ENCODE data around the gene PSME3IP1.
"Not testable (repeated sequence)": the region's sequence is repeated elsewhere in the genome, so short reads cannot be mapped to it uniquely, and the experiment has no call there.

Gene PSME3IP1, protein sequence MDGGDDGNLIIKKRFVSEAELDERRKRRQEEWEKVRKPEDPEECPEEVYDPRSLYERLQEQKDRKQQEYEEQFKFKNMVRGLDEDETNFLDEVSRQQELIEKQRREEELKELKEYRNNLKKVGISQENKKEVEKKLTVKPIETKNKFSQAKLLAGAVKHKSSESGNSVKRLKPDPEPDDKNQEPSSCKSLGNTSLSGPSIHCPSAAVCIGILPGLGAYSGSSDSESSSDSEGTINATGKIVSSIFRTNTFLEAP

DNA sequence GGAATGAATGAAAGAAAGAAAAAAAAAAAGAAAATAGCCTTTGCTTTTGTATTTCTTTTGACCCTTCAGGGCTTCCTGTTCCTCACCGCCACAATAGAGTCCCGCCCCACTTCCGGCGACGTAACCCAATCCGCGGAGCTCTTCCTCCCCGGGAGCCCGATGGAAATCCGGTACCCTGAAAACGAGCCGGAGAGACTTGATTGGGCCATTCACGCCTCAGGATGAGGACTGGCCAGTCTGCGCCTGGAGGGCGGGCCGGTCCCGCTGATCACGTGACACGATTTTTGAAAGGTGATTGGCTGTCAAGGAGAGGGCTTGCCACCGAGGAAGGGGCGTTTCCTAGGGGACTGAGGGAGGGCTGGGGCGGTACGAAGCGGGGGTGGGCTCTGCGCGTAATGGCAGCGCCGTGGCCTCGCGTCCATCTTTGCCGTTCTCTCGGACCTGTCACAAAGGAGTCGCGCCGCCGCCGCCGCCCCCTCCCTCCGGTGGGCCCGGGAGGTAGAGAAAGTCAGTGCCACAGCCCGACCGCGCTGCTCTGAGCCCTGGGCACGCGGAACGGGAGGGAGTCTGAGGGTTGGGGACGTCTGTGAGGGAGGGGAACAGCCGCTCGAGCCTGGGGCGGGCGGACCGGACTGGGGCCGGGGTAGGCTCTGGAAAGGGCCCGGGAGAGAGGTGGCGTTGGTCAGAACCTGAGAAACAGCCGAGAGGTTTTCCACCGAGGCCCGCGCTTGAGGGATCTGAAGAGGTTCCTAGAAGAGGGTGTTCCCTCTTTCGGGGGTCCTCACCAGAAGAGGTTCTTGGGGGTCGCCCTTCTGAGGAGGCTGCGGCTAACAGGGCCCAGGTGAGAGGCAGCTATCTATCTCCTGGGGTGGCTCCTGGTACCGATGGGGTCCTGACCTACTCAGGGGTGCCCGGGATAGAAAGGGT is at the start of gene PSME3IP1, which contains the start of gene RSPRY1:
Gene PSME3IP1 (minus strand): TSS at position 95 of the 927 bp plus-strand sequence. CDS start 12,185 bp downstream, outside the sequence.
Gene RSPRY1 (plus strand): TSS at position 385 of the 927 bp plus-strand sequence. CDS start 18,330 bp downstream, outside the sequence.
- peak; percentile 95 for DNase-seq

DNA sequence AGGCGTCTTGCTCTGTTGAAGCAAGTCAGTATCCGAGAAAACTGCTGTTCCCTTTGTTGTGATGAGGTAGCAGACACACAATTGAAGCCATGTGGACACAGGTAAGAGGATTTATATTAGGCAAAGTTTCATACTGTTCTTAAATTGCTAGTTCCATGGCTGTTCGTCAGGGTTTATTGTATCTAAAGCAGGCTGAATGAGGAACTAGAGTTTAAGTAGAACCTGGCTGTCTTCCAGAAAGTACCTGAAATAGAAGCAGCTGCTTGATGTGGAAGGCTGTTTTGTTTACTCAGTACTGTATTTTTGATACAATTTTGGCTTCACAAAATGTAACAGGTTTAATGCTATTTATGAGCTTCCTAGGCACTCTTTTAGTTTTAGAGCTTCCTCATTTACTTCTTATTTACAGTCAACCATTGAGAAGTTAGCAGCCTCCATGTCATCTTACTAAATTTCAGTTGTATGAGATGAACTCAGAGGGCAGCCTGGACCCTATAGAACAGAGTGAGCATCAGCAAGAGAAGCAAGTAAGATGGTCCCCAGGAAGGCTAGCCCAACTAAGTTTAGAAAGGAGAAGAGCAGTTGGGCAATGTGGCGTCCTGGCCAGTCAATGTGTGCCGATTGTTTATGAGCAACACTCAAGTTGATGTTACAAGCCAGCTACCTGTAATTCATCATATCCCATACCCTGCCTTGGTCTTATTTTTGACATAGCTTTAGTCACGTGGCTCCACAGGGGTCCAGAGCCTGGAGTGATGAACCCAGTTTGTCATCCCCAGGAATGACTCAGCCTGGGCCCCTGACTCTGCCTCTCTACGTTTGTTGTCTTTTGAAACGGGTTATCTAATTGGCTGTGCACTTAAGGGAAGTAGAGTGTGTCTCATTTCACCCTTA is 49.5 kb upstream of the PSME3IP1 start:
- no peak for DNase-seq

DNA sequence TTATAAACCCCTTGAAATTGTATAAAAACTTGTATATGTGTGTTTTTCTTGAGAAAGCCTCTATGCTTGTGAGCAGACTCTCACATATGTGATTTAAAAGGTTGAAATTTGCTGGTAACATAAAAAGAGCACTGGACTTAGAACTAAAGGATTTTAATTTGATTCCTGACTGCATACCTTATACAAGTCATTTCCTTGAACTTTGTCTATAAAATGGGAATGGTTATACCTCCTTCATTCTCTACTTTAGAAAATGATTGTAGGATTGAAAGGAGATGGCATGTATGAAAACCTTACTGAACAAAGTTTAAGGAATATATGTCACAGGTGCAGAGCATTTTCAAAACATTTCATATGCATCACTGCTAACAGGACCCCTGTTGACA is 48.9 kb upstream of the PSME3IP1 start:
- no peak for DNase-seq

DNA sequence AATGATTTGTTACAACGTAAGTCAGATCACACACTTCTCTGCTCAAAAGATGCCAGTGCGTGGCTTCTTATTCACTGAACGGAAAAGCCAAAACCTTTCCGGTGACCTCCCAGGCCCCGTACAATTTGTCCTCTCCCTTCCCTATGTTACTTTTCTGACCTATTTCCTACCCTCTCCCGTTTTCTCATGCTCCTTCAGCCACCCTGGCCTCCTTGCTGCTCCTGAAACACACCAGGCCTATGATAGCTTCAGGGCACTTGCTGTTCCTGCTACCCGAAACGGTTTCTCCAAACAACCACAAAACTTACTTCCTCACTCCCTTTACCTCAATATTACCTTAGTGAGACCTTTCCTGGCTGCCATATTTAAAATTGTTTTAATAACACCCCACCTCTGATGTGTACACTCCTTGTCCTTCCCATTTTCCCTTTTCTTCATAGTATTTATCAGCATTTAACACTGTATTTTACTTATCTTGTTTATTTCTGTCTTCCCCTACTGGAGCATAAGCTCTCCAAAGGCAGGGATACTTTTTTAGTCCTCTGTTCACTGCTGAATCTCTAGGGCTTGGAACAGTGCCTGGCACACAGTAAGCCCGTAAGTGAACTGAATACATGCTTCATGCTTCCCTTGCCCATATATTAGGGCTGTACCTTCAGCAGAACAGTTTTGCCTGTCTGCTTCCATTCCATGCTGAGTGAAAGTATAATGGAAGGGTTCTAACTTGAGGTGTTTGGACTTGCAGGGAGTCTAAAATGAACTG is 48.3 kb upstream of the PSME3IP1 start:
- DNase-seq = no peak

DNA sequence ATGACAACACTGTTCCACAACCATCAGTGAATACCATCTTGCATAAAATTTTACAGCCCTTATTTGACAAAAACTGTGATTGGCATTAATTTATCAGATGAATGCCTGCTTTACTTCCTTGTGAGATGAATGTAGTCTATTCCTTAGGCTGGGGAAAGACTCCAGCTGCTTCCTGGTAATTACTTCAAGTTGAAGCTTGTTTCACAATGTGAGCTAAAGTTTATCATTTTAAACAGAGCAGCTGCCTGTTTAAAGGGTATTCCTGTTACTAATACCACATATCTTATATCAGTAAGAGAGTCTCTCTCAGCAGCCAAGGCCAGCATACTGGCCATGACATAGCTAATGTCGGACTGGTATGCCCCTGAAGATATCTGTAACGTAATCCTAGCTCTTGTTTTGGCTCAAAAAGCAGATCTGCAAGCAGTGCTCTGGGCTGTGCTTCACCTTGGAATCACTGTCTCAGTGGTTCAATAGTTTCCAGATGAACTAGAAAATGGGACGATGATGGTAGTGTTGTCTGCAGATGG is 46.0 kb upstream of the PSME3IP1 start:
- no peak for DNase-seq

DNA sequence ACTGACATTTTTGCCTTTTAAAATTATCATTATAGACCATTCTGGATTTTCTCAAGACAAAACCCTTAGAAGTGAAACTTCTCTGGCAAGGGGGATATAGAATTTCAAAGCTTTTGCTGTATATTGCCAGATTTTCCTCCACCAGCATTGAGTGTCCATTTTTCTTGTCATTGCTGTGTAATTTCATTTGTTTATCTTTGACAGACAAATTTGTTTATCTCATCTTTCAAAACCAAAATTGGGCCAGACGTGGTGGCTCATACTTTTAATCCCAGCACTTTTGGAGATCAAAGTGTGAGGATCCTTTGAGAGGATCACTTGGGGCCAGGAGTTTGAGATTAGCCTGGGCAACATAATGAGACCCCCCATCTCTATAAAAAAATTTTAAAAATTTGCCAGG is 43.2 kb upstream of the PSME3IP1 start:
- DNase-seq = no peak

DNA sequence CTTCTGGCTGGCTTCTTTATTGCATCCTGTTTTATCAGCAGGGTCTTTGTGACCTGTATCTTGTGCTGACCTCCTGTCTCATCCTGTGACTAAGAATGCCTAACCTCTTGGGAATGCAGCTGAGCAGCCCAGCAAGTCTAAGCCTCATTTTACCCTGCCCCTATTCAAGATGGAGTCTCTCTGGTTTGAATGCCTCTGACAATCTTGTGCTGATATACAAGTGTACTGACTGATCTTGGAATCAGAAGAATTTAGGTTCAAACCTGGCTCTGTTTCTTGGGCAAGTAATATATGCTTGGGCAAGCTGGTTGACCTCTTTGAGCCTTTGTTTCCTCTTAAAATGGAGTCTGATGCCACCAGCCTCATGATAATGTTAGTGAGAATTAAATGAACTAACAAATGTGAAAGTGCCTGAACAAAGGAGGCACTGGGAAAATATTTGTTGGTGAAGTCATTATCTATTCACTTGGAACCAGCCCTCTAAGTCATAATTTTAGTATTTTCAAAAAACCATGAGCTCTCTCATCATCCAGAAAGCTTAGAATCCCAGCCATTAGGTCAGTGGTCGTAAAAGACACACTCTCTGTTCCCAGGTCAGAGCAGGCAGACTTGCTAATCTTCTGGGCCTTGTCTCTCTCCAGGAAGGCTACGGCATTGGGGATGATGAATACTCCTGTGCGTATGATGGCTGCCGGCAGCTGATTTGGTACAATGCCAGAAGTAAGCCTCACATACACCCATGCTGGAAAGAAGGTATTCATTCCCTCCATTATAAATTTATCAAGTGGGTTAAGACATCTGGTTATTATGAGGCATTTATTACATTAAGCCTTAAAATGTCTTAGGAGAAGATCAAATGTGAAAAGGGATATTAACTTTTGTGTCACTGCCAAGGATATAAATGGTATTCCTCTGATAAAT is 41.1 kb upstream of the PSME3IP1 start:
- DNase-seq = no peak

DNA sequence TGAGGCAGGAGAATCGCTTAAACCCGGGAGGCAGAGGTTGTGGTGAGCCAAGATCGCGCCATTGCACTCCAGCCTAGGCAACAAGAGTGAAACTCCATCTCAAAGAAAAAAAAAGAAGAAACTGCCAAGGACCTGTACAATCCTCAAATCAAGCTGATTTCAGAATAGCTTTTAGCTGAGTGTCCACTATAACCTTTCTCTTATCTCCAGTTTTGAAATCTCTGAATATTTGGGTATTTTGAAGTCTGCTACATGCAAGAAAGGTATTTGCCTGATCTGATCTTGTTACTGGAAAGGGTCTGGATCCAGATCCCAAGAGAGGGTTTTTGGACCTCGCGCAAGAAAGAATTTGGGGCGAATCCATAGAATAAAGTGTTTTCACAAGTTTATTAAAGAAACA is 40.1 kb upstream of the PSME3IP1 start:
- DNase-seq = no peak

DNA sequence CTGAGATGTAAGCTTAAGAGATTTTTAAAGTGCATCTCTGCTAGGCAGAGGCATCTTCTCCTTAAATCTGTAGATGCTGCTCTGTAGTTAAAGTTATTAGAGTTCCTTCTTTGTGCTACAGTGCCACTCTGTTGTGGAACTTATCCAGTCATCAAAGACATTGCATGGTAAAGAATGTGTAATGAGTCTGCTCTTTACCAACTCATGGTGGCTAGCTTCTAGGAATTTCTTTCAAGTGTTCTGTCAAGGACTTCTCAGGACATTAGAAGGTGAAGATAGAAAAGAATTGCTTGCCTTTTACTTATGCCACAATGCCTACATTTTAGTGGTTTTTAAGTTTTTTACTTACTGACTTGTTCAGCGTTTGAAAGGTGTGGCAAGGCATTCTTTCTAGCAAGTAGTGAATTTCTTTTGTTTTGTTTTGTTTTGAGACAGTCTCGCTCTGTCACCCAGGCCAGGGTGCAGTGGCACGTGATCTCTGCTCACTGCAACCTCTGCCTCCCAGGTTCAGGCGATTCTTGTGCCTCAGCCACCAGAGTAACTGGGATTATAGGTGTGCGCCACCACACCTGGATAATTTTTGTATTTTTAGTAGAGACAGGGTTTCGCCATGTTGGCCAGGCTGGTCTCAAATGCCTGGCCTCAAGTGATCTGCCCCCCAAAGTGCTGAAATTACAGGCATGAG is 39.0 kb upstream of the PSME3IP1 start:
- no peak for DNase-seq

DNA sequence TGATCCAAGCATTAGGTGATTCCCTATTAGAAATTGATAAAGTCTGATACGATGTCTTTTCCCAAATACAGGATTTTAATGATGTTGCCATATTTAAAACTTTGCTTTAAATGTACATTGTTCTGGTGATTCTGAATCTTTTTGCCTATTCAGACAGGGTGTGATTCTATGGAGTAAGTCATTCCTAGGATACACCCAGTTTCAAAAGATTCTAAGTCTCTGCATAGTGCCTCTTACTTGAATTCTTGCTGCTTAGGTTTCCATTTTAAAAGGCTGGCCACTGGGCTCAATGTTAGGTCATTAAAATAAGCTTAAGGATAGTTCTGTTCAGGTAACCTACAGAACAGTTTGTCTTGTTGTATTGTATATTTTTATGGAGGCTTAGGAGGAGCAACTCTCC is 37.2 kb upstream of the PSME3IP1 start:
- no peak for DNase-seq

DNA sequence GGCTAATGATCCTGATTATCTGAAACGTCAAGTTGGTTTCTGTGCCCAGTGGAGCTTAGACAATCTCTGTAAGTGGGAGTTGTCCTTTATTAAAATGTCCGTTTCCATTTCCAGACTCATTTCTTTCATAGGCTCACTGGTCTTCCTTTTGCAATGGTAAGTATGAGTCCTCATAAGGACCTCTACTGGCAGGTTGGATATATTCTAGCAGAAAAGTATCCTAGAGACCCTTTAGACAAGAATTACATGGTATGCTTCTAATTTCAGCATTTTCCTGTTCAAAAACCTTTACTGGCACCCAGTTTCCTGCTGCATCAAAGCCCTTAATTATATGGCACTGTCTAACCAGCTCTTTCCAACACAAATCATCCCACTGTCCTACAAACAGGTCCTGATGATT is 31.1 kb upstream of the PSME3IP1 start:
- DNase-seq = no peak

DNA sequence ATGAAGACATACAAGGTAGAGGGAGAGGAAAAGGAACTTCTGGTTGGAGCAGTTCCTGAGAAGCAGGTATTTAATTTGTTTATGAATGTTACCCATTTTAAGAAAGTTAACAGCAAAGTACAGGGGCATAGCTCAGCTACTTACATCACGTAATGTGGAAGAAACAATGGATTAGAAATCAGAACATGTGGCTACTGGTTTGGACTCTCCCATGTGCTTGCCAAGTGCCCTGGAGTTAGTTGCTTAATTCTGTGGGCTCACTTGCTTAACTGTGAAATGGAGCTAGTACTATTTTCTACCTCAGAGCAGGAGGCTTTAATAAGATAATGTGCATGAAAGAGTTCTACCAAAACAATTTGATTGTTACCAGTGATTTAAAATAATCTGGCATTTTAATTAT is 27.6 kb upstream of the PSME3IP1 start:
- no peak for DNase-seq

DNA sequence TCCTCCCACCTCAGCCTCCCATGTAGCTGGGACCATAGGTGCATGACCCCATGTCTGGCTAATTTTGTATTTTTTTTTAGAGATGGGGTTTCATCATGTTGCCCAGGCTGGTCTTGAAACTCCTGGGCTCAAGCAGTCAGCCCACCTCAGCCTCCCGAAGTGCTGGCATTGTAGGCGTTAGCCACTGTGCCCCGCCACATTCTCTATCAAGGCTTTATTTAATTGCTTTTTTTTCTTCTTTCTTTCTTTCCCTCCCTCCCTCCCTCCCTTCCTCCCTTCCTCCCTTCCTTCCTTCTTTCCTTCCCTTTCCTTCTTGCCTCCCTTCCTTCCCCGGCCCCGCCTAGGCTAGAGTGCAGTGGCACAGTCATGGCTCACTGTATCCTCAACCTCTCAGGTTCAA is 23.9 kb upstream of the PSME3IP1 start:
- DNase-seq = no peak

DNA sequence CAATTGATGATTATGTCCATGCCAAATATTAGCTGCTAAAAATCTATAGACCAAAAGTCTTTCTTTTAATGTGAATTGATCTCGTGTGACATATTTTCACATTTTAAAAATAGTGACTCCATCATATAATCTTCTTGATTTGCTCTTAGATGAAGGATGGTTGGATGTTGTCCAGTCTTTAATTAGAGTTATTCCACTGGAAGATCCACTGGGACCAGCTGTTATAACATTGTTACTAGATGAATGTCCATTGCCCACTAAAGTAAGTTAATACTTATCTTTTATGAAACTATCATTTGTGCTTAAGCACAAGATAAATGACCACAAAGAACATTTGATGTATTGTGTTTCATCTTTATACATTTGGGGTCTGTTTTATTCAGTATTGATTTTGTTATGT is 23.1 kb upstream of the PSME3IP1 start:
- DNase-seq = no peak

DNA sequence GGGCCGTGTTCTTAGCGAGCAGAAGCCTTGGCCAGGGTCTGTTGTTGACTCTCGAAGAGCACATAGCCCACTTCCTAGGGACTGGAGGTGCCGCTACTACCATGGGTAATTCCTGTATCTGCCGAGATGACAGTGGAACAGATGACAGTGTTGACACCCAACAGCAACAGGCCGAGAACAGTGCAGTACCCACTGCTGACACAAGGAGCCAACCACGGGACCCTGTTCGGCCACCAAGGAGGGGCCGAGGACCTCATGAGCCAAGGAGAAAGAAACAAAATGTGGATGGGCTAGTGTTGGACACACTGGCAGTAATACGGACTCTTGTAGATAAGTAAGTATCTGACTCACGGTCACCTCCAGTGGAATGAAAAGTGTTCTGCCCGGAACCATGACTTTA is 18.8 kb upstream of the PSME3IP1 start:
- no peak for DNase-seq

DNA sequence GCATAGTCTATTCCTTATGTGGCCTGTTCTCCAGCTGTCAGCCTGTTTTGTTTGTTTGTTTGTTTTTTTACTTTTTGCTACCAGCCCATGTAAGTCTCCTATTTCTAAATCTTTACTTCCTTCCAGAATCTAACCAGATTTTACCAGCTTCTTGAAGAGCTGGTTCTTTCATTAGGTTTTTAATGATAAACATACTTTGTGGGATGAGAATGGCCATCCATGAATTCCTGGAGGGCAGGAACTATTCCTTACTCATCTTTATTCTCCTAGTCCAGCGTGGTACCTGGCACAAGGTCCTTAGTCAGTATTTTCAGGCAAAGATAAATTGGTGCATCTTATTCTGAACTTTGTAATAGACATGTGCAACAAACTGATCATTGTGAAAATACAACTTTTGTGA is 17.6 kb upstream of the PSME3IP1 start:
- no peak for DNase-seq

DNA sequence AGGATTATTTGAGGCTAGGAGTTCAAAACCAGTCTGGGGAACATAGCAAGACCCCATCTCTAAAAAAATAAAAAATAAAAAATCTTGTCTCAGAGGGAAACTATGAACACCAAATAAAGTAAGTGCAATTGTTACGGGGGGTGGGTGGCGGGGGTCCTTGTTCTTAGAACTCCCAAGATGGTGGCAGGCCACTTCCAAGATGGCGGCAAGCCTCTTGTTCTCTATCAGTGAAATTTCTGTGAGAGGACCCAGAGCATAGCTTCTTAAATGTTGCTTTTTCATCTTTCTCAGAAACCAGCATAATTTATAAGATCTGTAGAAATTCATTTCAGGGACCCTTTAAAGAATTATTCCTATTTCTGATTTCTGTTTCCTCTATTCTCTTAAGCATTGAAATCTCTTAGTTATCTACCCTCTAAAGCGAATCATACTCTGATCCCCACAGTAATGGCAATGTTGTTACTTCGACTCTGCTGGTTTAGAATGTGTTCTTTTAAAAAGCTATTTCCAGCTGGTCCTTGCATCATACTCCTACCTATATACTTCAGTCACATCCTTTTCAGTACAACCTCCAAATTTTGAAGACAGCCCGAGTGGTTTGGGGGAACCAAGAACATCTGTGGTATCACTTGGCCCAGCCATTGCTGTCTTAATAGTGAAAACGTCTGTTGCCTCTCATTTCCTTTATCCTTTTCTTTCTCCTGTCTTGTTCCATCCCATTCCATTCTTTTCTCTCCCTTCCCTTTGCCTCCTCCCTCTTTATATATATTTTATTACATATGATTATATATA is 16.5 kb upstream of the PSME3IP1 start:
- no peak for DNase-seq

DNA sequence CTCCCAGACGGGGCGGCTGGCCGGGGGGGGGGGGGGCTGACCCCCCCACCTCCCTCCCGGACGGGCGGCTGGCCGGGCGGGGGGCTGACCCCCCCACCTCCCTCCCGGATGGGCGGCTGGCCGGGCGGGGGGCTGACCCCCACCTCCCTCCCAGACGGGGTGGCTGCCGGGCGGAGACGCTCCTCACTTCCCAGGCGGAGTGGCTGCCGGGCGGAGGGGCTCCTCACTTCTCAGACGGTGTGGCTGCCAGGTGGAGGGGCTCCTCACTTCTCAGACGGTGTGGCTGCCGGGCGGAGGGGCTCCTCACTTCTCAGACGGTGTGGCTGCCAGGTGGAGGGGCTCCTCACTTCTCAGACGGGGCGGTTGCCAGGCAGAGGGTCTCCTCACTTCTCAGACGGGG is 15.1 kb upstream of the PSME3IP1 start:
- DNase-seq = not testable (repeated sequence)

DNA sequence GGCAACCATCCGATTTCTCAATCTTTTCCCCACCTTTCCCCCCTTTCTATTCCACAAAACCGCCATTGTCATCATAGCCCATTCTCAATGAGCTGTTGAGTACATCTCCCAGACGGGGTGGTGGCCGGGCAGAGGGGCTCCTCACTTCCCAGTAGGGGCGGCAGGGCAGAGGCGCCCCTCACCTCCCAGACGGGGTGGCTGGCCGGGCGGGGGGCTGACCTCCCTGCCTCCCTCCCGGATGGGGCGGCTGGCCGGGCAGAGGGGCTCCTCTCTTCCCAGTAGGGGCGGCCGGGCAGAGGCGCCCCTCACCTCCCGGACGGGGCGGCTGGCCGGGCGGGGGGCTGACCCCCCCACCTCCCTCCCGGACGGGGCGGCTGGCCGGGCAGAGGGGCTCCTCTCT is 14.5 kb upstream of the PSME3IP1 start:
- not testable (repeated sequence) for DNase-seq

All from NCI-H524 treated with DMSO at 0.1 percent for 48 hours (cell line).